GM19043 (cell line): ENCODE results near the gene KIAA0319L.
A peak's percentile ranks its signal among the peaks of the same experiment; 100 is the strongest.
"Not testable (repeated sequence)": the region's sequence is repeated elsewhere in the genome, so short reads cannot be mapped to it uniquely, and the experiment has no call there.

Source experiments
- ATAC-seq: cut with Tn5 transposase; IDR thresholded peaks from one replicate; pipeline ENCODE4 v1.9.1; 2021; ENCODE audit warnings: low read depth; ENCODE audit not compliant: unreplicated experiment

The KIAA0319L gene

GRCh38 chr1:35557118-35557610, at the start of gene KIAA0319L:
Gene KIAA0319L, minus strand, starts transcription at chr1:35557403. Its CDS starts 2,912 bp downstream, at chr1:35554491.
- ATAC-seq = peak; percentile 75

- no peak for ATAC-seq
Observed at GRCh38 chr1:35605867-35606182, 48.6 kb upstream of the KIAA0319L start.

GRCh38 chr1:35605071-35605866, 48.1 kb upstream of the KIAA0319L start:
- no peak for ATAC-seq

GRCh38 chr1:35603941-35604340, 46.7 kb upstream of the KIAA0319L start:
- no peak for ATAC-seq

- no peak for ATAC-seq
Observed at GRCh38 chr1:35603468-35603867, 46.3 kb upstream of the KIAA0319L start.

- no peak for ATAC-seq
Observed at GRCh38 chr1:35600593-35600992, 43.4 kb upstream of the KIAA0319L start.

- ATAC-seq = no peak
Observed at GRCh38 chr1:35599411-35599810, 42.2 kb upstream of the KIAA0319L start.

- ATAC-seq = no peak
Observed at GRCh38 chr1:35598895-35599294, 41.7 kb upstream of the KIAA0319L start.

- ATAC-seq = no peak
Observed at GRCh38 chr1:35597870-35598269, 40.7 kb upstream of the KIAA0319L start.

GRCh38 chr1:35595684-35596083, 38.5 kb upstream of the KIAA0319L start:
- no peak for ATAC-seq

- no peak for ATAC-seq
Observed at GRCh38 chr1:35594005-35594760, 37.0 kb upstream of the KIAA0319L start.

GRCh38 chr1:35592991-35593769, 36.0 kb upstream of the KIAA0319L start:
- ATAC-seq = no peak

- no peak for ATAC-seq
Observed at GRCh38 chr1:35591211-35591610, 34.0 kb upstream of the KIAA0319L start.

GRCh38 chr1:35590476-35591040, 33.4 kb upstream of the KIAA0319L start:
- ATAC-seq = no peak

GRCh38 chr1:35589516-35590427, 32.6 kb upstream of the KIAA0319L start:
- no peak for ATAC-seq

GRCh38 chr1:35588197-35588910, 31.2 kb upstream of the KIAA0319L start:
- ATAC-seq = no peak

GRCh38 chr1:35587736-35588135, 30.5 kb upstream of the KIAA0319L start:
- ATAC-seq = no peak

- no peak for ATAC-seq
Observed at GRCh38 chr1:35586808-35587207, 29.6 kb upstream of the KIAA0319L start.

GRCh38 chr1:35585805-35586204, 28.6 kb upstream of the KIAA0319L start:
- ATAC-seq = not testable (repeated sequence)
